ENCODE results near the gene SAFB2.

The SAFB2 gene

DNA sequence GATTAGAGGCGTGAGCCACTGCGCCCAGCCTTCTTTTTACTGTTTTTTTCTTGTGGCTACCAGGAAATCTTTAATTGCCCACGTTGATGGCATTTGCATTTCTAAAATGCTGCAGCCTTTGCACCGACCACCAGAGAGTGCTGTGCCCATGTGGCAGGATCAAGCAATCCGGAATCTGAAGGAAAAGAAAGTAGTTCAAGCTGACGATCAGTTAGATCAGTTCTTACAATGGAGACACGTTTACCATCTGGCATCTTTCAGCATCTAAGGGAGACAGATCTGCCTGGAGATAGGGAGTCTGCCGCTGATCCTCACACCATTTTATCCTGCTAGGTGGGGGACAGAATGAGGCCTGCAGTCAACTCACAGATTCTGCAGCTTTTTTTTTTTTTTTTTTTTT, 74.7 kb downstream of the SAFB2 start:
- DNase-seq: peak in 4 of 56 donors; percentile 19 to 33 (median 24)

DNA sequence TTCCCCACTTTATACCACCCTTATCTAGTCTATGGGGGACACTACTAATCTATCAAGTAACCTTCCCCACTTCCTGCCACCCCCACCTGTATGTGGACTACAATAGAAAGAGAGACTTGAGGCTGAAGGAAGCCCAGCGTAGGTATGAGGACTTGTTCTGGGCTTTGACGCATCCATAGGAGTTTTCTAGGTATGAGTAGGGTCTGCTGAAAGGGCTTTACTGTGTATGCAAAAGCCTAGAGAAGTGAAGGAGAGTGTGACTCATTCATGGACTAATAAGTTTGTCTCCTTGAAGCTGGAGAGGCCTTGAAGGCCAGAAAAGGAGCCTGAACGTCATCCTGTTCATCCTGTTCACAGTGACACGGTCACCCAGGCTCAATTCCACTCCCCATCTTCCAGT, 76.6 kb downstream of the SAFB2 start:
- no peak for DNase-seq

GRCh38 chr19:5545051-5545450, 77.5 kb downstream of the SAFB2 start:
- DNase-seq: no peak

DNA sequence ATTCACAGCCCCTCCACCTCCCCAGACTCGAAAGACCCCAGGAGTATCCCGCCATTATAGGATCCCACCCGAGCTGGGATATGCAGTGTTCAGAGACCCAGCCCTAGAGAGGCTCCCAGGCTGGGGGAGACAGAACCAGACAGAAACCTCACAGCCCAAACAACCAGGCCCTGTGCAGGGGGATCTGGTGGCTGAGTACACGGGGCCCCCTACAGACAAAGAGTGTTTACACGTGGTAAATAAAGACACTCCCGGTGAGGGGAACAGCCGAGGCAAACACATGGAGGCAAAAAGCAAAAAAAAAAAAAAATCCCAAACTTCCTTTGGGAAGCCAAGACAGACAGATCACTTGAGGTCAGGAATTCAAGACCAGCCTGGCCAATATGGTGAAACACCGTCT, 79.9 kb downstream of the SAFB2 start:
- DNase-seq: no peak

DNA sequence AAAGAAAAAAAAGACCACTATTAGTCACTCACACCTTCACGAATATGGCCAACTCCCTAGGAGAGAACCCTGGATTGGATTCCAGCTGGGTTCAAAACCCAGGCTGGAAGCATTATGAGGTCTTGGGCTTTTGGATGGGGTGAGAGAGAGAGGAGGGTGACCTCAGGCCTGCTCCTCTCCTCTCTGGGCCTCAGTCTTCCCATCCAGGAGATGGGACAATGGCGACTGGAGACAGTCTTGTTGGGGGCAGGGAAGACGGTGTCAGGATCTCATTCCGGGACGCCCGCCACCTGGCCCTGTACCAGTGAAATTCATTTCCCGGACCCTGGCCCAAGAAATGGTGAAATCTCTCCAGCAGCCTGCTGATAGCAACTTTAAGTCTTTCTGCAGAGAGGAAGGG, 81.1 kb downstream of the SAFB2 start:
- no peak for DNase-seq

DNA sequence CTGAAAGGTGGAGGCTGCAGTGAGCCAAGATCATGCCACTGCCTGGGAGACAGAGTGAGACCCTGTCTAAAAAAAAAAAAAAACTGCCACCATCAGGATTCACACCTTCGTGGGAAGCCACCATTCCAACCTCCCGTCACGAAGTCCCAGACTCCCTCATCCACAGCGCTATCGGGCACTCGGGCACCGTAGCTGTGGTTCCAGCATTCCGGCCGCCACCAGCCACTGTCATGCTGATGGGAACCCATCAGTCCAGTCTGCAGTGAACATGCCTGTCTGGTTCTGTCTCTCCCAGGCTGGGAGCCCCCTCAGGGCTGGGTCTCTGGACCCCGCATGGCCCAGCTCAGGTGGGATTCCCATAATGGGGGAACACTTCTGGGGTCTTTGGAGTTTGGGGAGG, 82.4 kb downstream of the SAFB2 start:
- DNase-seq: no peak

DNA sequence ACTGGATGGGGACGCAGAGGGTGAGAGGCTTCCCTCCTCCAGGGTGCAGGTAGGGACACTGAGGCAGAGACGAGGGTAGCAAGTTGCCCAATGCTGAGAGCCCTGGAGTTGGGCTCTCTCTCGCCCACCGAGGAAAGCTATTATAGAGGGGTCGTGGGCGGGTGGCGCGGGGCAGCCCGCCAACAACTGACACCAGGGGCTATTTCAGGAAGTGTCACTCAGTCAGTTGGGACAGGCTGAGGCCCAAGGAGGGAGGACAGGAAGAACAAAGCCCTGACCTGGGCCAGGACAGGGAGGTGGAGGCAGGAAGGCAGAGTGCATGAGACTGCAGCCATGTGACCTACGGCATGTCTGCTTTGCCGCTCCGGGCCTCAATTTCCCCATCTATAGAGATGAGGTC, 84.7 kb downstream of the SAFB2 start:
- no peak for DNase-seq

Measured in amygdala (tissue), 56 donors.